Neural progenitor cell (in vitro differentiated cells): Measurements from ENCODE around the gene DDC. TPM values are rescaled to one million over a fixed set of nuclear protein-coding genes. Genes with fewer than 3 reads are reported as not detected.

ENCODE experiments used
- DNase-seq: peaks from one replicate; pipeline ENCODE4 v3.0.0-alpha.2; 2016; ENCODE audit warnings: low spot score
- H2AFZ ChIP-seq: fragments of 200-600 bp; sonication (generic); replicated peaks from 2 replicates; pipeline ENCODE4 v1.6.1; 2016; ENCODE audit warnings: antibody characterized with exemption
- H3F3A ChIP-seq: fragments of 200-600 bp; sonication (generic); 2 replicates; pipeline ENCODE4 v1.6.1; 2016; ENCODE audit warnings: antibody characterized with exemption, low read depth
- H3K27ac ChIP-seq: fragments of 200-600 bp; sonication (generic); 2 replicates; pipeline ENCODE4 v1.5.1; 2016; ENCODE audit warnings: mild to moderate bottlenecking
- H3K27me3 ChIP-seq: fragments of 200-600 bp; sonication (generic); 2 replicates; pipeline ENCODE4 v1.6.1; 2016; ENCODE audit warnings: mild to moderate bottlenecking, moderate library complexity
- H3K36me3 ChIP-seq: fragments of 200-600 bp; sonication (generic); 2 replicates; pipeline ENCODE4 v1.5.1; 2016
- H3K4me1 ChIP-seq: fragments of 200-600 bp; sonication (generic); 2 replicates; pipeline ENCODE4 v1.6.1; 2016; ENCODE audit warnings: mixed run types
- H3K4me2 ChIP-seq: fragments of 200-600 bp; sonication (generic); 2 replicates; pipeline ENCODE4 v1.6.1; 2016
- H3K4me3 ChIP-seq: fragments of 200-600 bp; sonication (generic); 2 replicates; pipeline ENCODE4 v1.5.1; 2016
- H3K79me2 ChIP-seq: fragments of 200-600 bp; sonication (generic); 2 replicates; pipeline ENCODE4 v1.6.1; 2016; ENCODE audit warnings: low read depth
- H3K9ac ChIP-seq: fragments of 200-600 bp; sonication (generic); 2 replicates; pipeline ENCODE4 v1.6.1; 2016
- H3K9me3 ChIP-seq: fragments of 200-600 bp; sonication (generic); 2 replicates; pipeline ENCODE4 v1.5.1; 2016; ENCODE audit warnings: low read depth
- H4K20me1 ChIP-seq: fragments of 200-600 bp; sonication (generic); 2 replicates; pipeline ENCODE4 v1.6.1; 2016; ENCODE audit warnings: low read depth
- H3K27ac Mint-ChIP-seq: 3 replicates; pipeline ENCODE4 v1.8.0; 2021; ENCODE audit warnings: mixed read lengths
- H3K27me3 Mint-ChIP-seq: 2 replicates; pipeline ENCODE4 v1.8.0; 2022; ENCODE audit warnings: low read depth, mild to moderate bottlenecking, inconsistent platforms, moderate library complexity, mixed read lengths; ENCODE audit not compliant: insufficient read depth
- H3K36me3 Mint-ChIP-seq: 3 replicates; pipeline ENCODE4 v1.8.0; 2021; ENCODE audit warnings: mixed read lengths
- H3K4me1 Mint-ChIP-seq: 3 replicates; pipeline ENCODE4 v1.8.0; 2021; ENCODE audit warnings: mixed read lengths
- H3K4me3 Mint-ChIP-seq: 3 replicates; pipeline ENCODE4 v1.8.0; 2021; ENCODE audit warnings: mild to moderate bottlenecking, moderate library complexity, mixed read lengths
- H3K9me3 Mint-ChIP-seq: 3 replicates; pipeline ENCODE4 v1.8.0; 2020; ENCODE audit warnings: mixed read lengths
- CTCF ChIP-seq: fragments of 200-600 bp; sonication (generic); IDR thresholded peaks from 2 replicates; pipeline ENCODE4 v1.5.1; 2017; ENCODE audit warnings: antibody characterized with exemption, mild to moderate bottlenecking
- EZH2 ChIP-seq: fragments of 200-600 bp; sonication (generic); IDR thresholded peaks from 2 replicates; pipeline ENCODE4 v1.6.1; 2017; ENCODE audit warnings: antibody characterized with exemption, mild to moderate bottlenecking, moderate library complexity
- EZH2phosphoT487 ChIP-seq: fragments of 200-600 bp; sonication (generic); IDR thresholded peaks from 2 replicates; pipeline ENCODE4 v1.6.1; 2017; ENCODE audit warnings: antibody characterized with exemption
- total RNA-seq: library from RNA; depleted of rRNA; stranded (reverse); fragments of >200 nt; gene quantifications from 2 replicates; pipeline ENCODE4 v1.2.3, GENCODE V29; 2015; ENCODE audit warnings: low replicate concordance

The DDC gene
- total RNA-seq, 1 donor from 2014 or later, result not detected

- Histone ChIP-seq H3K4me1 (peaks cover 16% of the 10 kb centered on the region), H3K36me3 (no peaks in the 10 kb centered on the region), H3K79me2 (no peaks in the 10 kb centered on the region), H4K20me1 (no peaks in the 10 kb centered on the region), H3K27me3 (no peaks in the 10 kb centered on the region), H3F3A (peaks cover 10% of the 10 kb centered on the region), H3K9ac (no peak overlapping the region), H3K4me2 (no peak overlapping the region), H3K9me3 (no peaks in the 10 kb centered on the region), H2AFZ (no peak overlapping the region), H3K4me3 (no peak overlapping the region), H3K27ac (no peak overlapping the region)
- DNase-seq, result no peak
- Mint-ChIP-seq H3K36me3 (no peaks in the 10 kb centered on the region), H3K27me3 (peaks cover 6% of the 10 kb centered on the region), H3K9me3 (peaks cover 3% of the 10 kb centered on the region), H3K4me1 (peaks cover 51% of the 10 kb centered on the region), H3K4me3 (no peak overlapping the region), H3K27ac (no peak overlapping the region)
- no peak for TF ChIP-seq EZH2phosphoT487
Observed at GRCh38 chr7:50559881-50560280, 5.3 kb downstream of the DDC start.

- Histone ChIP-seq H3F3A (peaks cover 10% of the 10 kb centered on the region), H4K20me1 (no peaks in the 10 kb centered on the region), H3K36me3 (no peaks in the 10 kb centered on the region), H3K27ac (no peak overlapping the region), H3K4me2 (no peak overlapping the region), H3K9ac (no peak overlapping the region), H2AFZ (no peak overlapping the region), H3K27me3 (no peaks in the 10 kb centered on the region), H3K4me3 (no peak overlapping the region), H3K79me2 (no peaks in the 10 kb centered on the region), H3K4me1 (peaks cover 29% of the 10 kb centered on the region), H3K9me3 (no peaks in the 10 kb centered on the region)
- TF ChIP-seq EZH2phosphoT487, result no peak
- no peak for TF ChIP-seq EZH2
- no peak for TF ChIP-seq CTCF
- no peaks in the 10 kb centered on the region for H3K36me3 Mint-ChIP-seq
- H3K9me3 Mint-ChIP-seq, result peaks cover 3% of the 10 kb centered on the region
- peaks cover 9% of the 10 kb centered on the region for H3K27me3 Mint-ChIP-seq
- no peak overlapping the region for H3K27ac Mint-ChIP-seq
- no peak for DNase-seq
- H3K4me3 Mint-ChIP-seq, result no peak overlapping the region
- peaks cover 63% of the 10 kb centered on the region for H3K4me1 Mint-ChIP-seq
Observed at GRCh38 chr7:50558294-50559053, 6.7 kb downstream of the DDC start.

- Histone ChIP-seq H3K27me3 (no peaks in the 10 kb centered on the region), H3K9ac (no peak overlapping the region), H3K27ac (no peak overlapping the region), H3K79me2 (no peaks in the 10 kb centered on the region), H4K20me1 (no peaks in the 10 kb centered on the region), H2AFZ (no peak overlapping the region), H3K9me3 (no peaks in the 10 kb centered on the region), H3K4me1 (peaks cover 27% of the 10 kb centered on the region), H3F3A (peaks cover 10% of the 10 kb centered on the region), H3K4me3 (no peak overlapping the region), H3K36me3 (no peaks in the 10 kb centered on the region), H3K4me2 (peak overlapping the region; percentile 67)
- Mint-ChIP-seq H3K9me3 (peaks cover 3% of the 10 kb centered on the region), H3K27me3 (peaks cover 17% of the 10 kb centered on the region), H3K36me3 (no peaks in the 10 kb centered on the region), H3K27ac (no peak overlapping the region), H3K4me3 (no peak overlapping the region), H3K4me1 (peaks cover 73% of the 10 kb centered on the region)
- DNase-seq, result no peak
- TF ChIP-seq EZH2, result no peak
Observed at GRCh38 chr7:50557099-50557498, 8.1 kb downstream of the DDC start.

- Histone ChIP-seq H3K27ac (no peak overlapping the region), H3K4me3 (no peak overlapping the region), H2AFZ (no peak overlapping the region), H3K79me2 (no peaks in the 10 kb centered on the region), H3K9me3 (no peaks in the 10 kb centered on the region), H3K4me2 (peak overlapping the region; percentile 67), H3F3A (peaks cover 10% of the 10 kb centered on the region), H3K36me3 (no peaks in the 10 kb centered on the region), H3K27me3 (no peaks in the 10 kb centered on the region), H3K4me1 (peaks cover 26% of the 10 kb centered on the region), H3K9ac (no peak overlapping the region), H4K20me1 (no peaks in the 10 kb centered on the region)
- Mint-ChIP-seq H3K4me1 (peaks cover 74% of the 10 kb centered on the region), H3K27me3 (peaks cover 20% of the 10 kb centered on the region), H3K36me3 (no peaks in the 10 kb centered on the region), H3K4me3 (no peak overlapping the region), H3K9me3 (peaks cover 3% of the 10 kb centered on the region), H3K27ac (no peak overlapping the region)
- DNase-seq, result peak; percentile 71
- TF ChIP-seq CTCF, result no peak
- TF ChIP-seq EZH2phosphoT487, result no peak
- no peak for TF ChIP-seq EZH2
Observed at GRCh38 chr7:50556247-50556991, 8.8 kb downstream of the DDC start.
